GM21825 (cell line): ENCODE measurements around the gene ARMH4.

Experiments used
- ATAC-seq: cut with Tn5 transposase; IDR thresholded peaks from one replicate; pipeline ENCODE4 v1.9.1; 2021; ENCODE audit warnings: mild to moderate bottlenecking, moderate library complexity; ENCODE audit not compliant: unreplicated experiment

ARMH4 gene

DNA sequence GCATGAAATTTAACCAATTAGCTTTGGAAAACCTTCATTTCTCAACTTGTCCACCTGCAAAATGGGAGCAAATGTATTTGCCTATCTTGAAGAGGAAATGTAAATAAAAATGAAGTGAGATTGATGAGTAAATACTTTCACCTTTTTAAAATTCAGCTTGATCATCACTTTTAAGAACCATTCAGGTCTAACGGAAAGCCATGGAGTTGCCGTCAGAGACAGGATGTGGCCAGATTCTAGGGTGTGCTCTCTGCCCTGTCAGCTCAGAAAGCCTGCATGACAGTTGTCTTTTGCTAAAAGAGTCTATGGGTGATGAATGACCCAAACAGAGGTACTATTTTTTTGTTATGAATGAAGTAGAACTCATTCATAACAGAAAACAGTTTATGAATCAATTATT lies 181.8 kb downstream of the ARMH4 start:
- ATAC-seq, result no peak

DNA sequence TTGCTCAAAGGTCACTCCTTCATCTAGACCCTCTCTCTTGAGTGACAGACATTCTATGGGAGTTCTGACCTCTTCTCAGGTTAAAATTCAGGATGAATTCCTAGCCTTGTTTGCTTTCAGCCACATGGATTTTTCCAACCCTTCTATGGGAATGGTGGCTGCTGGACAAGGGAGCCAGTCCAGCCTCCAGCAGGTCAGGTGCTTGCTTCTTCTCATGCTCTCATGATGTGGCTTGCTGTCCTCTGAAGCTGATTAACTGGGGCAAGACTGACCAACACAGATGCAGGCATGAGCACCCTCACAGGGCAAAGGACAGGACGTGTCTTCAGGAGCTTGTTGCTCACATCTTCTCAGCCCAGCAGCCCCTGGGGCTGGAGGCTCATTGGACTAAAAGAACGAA lies 188.9 kb downstream of the ARMH4 start:
- ATAC-seq, result no peak

DNA sequence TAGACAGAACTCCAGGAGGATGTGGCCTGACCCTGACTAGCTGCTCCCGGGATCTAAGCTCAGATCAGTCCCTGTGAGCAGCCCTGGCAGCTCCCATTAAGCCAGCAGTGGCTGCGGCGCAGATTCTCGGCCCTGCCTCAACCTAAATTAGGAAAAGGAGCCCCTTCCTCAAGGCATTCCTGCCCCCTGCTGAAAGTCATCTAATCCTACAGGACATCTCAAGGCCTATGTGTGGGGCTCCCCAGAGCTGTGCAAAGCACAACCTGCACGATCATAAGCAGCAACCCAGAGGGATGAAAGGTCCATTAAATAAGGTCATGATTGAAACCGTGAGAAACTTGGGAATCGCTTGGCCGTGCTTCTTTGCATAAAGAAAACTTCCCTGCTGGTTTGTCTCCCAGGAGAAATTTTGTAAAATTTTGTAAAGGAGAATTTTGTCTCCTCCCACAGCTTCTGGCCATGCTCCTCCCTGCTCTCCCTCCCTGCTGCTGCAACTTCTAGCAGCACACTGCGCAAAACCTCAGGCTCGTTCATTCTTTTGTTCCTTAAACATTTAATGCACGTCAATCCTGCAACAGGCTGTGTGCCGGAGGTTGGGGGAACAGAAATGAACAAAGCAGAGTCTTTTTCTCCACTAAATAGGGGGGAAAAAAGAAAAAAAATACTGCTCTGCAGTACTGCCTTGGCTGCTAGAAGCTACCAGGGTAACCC lies 189.5 kb downstream of the ARMH4 start:
- no peak for ATAC-seq

DNA sequence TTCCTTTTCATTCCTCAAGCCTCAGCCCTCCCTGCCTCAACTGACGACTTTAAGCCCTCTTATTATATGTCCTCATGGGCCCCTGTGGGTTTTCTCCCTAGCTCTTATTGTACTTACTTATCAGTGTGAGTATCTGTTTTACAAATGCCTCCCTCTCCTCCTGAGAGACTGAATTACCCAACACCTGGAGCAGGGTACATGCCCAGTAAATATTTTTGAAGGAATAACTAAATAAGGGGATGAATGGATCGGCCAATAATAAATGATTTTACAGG lies 190.3 kb downstream of the ARMH4 start:
- no peak for ATAC-seq

DNA sequence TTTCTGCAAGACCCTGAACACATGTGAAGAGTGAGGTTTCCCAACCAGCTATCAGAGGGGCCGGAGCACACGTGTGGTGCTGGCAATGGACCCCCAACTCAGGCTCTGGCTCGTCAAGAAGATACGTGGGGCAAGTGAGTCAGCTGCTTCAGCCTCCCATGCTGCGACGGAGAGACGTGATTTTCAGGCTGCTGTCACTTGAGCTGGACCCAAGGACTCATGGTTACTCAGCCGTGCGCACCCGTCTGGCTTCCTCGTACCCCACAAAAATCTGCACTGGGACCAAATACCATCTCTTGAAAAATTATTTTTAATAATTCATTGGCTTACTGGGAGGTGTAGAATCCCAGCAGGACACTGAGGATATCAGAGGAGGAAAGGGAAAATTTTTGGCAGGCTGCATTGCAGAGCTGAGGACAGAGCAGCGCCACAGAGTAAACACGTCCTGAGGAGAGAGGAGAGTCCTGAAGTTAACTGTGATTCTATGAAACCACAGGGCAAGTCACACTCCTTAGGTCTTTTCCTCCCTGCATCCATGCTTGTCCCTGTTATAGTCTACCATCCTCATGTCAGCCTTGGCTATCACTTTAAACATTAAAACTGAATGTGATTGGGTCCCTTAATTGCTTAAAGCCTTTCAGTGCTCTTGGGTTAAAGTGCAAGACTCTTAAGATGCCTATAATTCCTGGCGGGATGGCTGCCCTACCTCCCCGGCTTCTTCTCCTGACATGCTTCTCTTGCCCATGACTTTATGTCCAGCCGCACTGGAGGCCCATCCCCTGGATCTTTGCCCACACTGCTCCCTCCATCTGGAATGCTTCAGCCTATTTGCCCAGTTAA lies 190.8 kb downstream of the ARMH4 start:
- no peak for ATAC-seq

DNA sequence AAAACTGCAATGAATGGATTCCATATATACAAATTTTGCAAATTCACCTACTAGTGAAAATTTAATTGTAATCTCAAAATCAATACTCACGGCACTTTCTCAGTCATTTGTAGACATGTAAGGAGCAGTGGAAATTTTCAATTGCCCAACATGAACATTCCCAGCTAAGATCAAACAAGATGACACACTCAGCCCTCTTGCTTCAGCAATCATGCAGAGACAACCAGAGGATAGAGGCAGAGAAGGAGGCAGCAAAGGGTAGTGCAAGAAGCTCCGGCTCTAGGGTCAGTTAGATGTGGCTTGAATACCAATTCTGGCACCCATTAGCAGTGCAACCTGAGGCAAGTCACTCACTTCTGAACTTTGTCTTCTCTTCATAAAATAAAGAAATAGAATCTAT lies 194.6 kb downstream of the ARMH4 start:
- no peak for ATAC-seq
